ENCODE results near the gene HOXB3.

The HOXB3 gene

GRCh38 chr17:48500435-48501426, 89.3 kb downstream of the HOXB3 start:
- DNase-seq (ENCODE audit: low read depth in 2 of 2): no peak

- DNase-seq (ENCODE audit: low read depth in 2 of 2): no peak
These were observed 90.2 kb downstream of the HOXB3 start for GRCh38 chr17:48499735-48500434.

GRCh38 chr17:48499248-48499647, 90.8 kb downstream of the HOXB3 start:
- DNase-seq (ENCODE audit: low read depth in 2 of 2): no peak
